ENCODE measurements around the gene PFKL. TPM values are rescaled to one million over a fixed set of nuclear protein-coding genes. Genes with fewer than 3 reads are reported as not detected.

Gene PFKL
- total RNA-seq, 1 donor from 2014 or later, result 106 TPM

GRCh38 chr21:44305691-44306090 is 5.8 kb downstream of the PFKL start:
- no peaks in the 10 kb centered on the region for H3K9me3 ChIP-seq
- no peak overlapping the region for H3K4me3 ChIP-seq
- no peak for TF ChIP-seq CTCF (IDR thresholded peaks at IDR 0.05)
- H3K4me1 ChIP-seq, result peaks cover 47% of the 10 kb centered on the region
- intact Hi-C loops (cut with DNase I), result no loop called here
- peaks cover 26% of the 10 kb centered on the region for H3K36me3 ChIP-seq
- ATAC-seq, result no peak
- H3K27me3 ChIP-seq (ENCODE audit: low read depth), result no peaks in the 10 kb centered on the region
- peak overlapping the region; percentile 58 for H3K27ac ChIP-seq
- DNase-seq, result no peak

- TF ChIP-seq CTCF (IDR thresholded peaks at IDR 0.05), result no peak
- intact Hi-C loops (cut with DNase I), result no loop called here
- H3K36me3 ChIP-seq, result peaks cover 40% of the 10 kb centered on the region
- no peaks in the 10 kb centered on the region for H3K27me3 ChIP-seq (ENCODE audit: low read depth)
- DNase-seq (no peak), ATAC-seq (no peak)
- H3K9me3 ChIP-seq, result no peaks in the 10 kb centered on the region
- H3K4me1 ChIP-seq, result peaks cover 33% of the 10 kb centered on the region
- H3K27ac ChIP-seq, result no peak overlapping the region
- no peak overlapping the region for H3K4me3 ChIP-seq
Measured at GRCh38 chr21:44306936-44307704, 7.3 kb downstream of the PFKL start.

- no peak overlapping the region for H3K27ac ChIP-seq
- no peaks in the 10 kb centered on the region for H3K4me1 ChIP-seq
- peaks cover 75% of the 10 kb centered on the region for H3K36me3 ChIP-seq
- no peaks in the 10 kb centered on the region for H3K9me3 ChIP-seq
- H3K4me3 ChIP-seq, result no peak overlapping the region
- H3K27me3 ChIP-seq (ENCODE audit: low read depth), result no peaks in the 10 kb centered on the region
- ATAC-seq (no peak), DNase-seq (no peak)
- TF ChIP-seq CTCF (IDR thresholded peaks at IDR 0.05), result no peak
- intact Hi-C loops (cut with DNase I), result no loop called here
Measured at GRCh38 chr21:44310628-44311507, 11.0 kb downstream of the PFKL start.

- TF ChIP-seq CTCF (IDR thresholded peaks at IDR 0.05), result no peak
- Histone ChIP-seq H3K27ac (no peak overlapping the region), H3K9me3 (no peaks in the 10 kb centered on the region), H3K27me3 (ENCODE audit: low read depth) (no peaks in the 10 kb centered on the region), H3K4me3 (no peak overlapping the region), H3K4me1 (no peaks in the 10 kb centered on the region), H3K36me3 (peaks cover 85% of the 10 kb centered on the region)
- ATAC-seq (no peak), DNase-seq (no peak)
- intact Hi-C loops (cut with DNase I), result no loop called here
Measured at GRCh38 chr21:44312089-44312488, 12.2 kb downstream of the PFKL start.

GRCh38 chr21:44312716-44313115 is 12.9 kb downstream of the PFKL start:
- no peaks in the 10 kb centered on the region for H3K4me1 ChIP-seq
- no peak for DNase-seq
- H3K9me3 ChIP-seq, result no peaks in the 10 kb centered on the region
- ATAC-seq, result no peak
- intact Hi-C loops (cut with DNase I), result no loop called here
- no peak for TF ChIP-seq CTCF (IDR thresholded peaks at IDR 0.05)
- H3K27ac ChIP-seq, result no peak overlapping the region
- no peaks in the 10 kb centered on the region for H3K27me3 ChIP-seq (ENCODE audit: low read depth)
- peaks cover 85% of the 10 kb centered on the region for H3K36me3 ChIP-seq
- no peak overlapping the region for H3K4me3 ChIP-seq
